ENCODE results near the gene BRWD1.

Gene BRWD1

DNA sequence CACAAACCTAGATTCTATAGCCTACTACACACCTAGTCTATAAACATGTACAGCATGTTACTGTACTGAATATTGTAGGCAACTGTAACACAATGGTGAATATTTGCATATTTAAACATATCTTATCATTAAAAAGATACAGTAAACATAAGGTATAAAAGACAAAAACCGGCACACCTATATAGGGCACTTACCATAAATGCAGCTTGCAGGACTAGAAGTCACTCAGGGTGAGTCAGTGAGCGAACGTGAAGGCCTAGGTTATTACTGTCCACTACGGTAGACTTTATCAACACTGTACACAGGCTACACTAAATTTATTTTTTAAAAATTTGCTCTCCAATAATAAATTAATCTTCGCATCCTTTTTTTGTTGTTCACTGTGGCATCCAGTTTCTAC, 143.5 kb downstream of the BRWD1 start:
- Histone ChIP-seq H3K9me3 (ENCODE audit: low read length) (peaks cover 2% of the 10 kb centered on the region; the same call in 1 of the 2 replicates), H3K27ac (ENCODE audit: low read depth, low read length, poor library complexity, severe bottlenecking) (no peak overlapping the region), H3K9ac (ENCODE audit: low read length) (no peak overlapping the region), H3K4me2 (ENCODE audit: low read length) (no peak overlapping the region), H2AFZ (ENCODE audit: low read length) (no peak overlapping the region), H4K20me1 (ENCODE audit: insufficient read depth, low read length) (no peaks in the 10 kb centered on the region), H3K79me2 (ENCODE audit: insufficient read depth, low read length) (no peaks in the 10 kb centered on the region), H3K4me1 (ENCODE audit: insufficient read depth, low read length, severe bottlenecking) (no peaks in the 10 kb centered on the region), H3K36me3 (ENCODE audit: insufficient read depth, low read length) (peaks cover 54% of the 10 kb centered on the region), H3F3A (ENCODE audit: insufficient read depth, low read length) (no peaks in the 10 kb centered on the region), H3K4me3 (ENCODE audit: low read depth, low read length, poor library complexity, severe bottlenecking) (no peak overlapping the region), H3K9me2 (ENCODE audit: low read depth, low read length) (no peaks in the 10 kb centered on the region), H3K27me3 (ENCODE audit: insufficient read depth, low read length) (no peaks in the 10 kb centered on the region; the same call in 1 of the 2 replicates)
- TF ChIP-seq EZH2 (IDR thresholded peaks at IDR 0.05; ENCODE audit: borderline replicate concordance, low read length) (no peak), CTCF (IDR thresholded peaks at IDR 0.05; ENCODE audit: low read length) (no peak)

DNA sequence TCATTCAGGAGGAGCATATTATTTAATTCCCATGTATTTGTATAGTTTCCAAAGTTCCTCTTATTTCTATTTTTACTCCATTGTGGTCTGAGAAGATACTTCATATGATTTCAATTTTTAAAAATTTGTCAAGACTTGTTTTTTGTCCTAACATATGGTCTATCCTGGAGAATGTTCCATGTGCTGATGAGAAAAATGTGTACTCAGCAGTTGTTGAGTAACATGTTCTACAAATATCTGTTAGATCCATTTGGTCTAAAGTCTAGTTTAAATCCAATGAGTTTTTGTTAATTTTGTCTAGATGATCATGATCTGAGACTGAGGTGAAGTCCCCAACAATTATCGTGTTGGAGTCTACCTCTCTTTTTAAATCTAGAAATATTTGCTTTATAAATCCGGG, 144.6 kb downstream of the BRWD1 start:
- peaks cover 11% of the 10 kb centered on the region; the same call in 1 of the 2 replicates for H3K9me3 ChIP-seq (ENCODE audit: low read length)
- peaks cover 43% of the 10 kb centered on the region for H3K36me3 ChIP-seq (ENCODE audit: insufficient read depth, low read length)
- no peak overlapping the region for H2AFZ ChIP-seq (ENCODE audit: low read length)
- H3K27me3 ChIP-seq (ENCODE audit: insufficient read depth, low read length) = no peaks in the 10 kb centered on the region; the same call in 1 of the 2 replicates
- no peak overlapping the region for H3K4me2 ChIP-seq (ENCODE audit: low read length)
- no peaks in the 10 kb centered on the region for H3F3A ChIP-seq (ENCODE audit: insufficient read depth, low read length)
- no peak overlapping the region for H3K4me3 ChIP-seq (ENCODE audit: low read depth, low read length, poor library complexity, severe bottlenecking)
- TF ChIP-seq CTCF (IDR thresholded peaks at IDR 0.05; ENCODE audit: low read length) = no peak
- no peak for TF ChIP-seq EZH2 (IDR thresholded peaks at IDR 0.05; ENCODE audit: borderline replicate concordance, low read length)
- no peaks in the 10 kb centered on the region for H3K9me2 ChIP-seq (ENCODE audit: low read depth, low read length)
- no peaks in the 10 kb centered on the region for H3K79me2 ChIP-seq (ENCODE audit: insufficient read depth, low read length)
- H3K9ac ChIP-seq (ENCODE audit: low read length) = no peak overlapping the region
- H3K27ac ChIP-seq (ENCODE audit: low read depth, low read length, poor library complexity, severe bottlenecking) = no peak overlapping the region
- no peaks in the 10 kb centered on the region for H4K20me1 ChIP-seq (ENCODE audit: insufficient read depth, low read length)
- no peaks in the 10 kb centered on the region for H3K4me1 ChIP-seq (ENCODE audit: insufficient read depth, low read length, severe bottlenecking)

- H3K27me3 ChIP-seq (ENCODE audit: insufficient read depth, low read length) = no peaks in the 10 kb centered on the region; the same call in 1 of the 2 replicates
- H3K4me3 ChIP-seq (ENCODE audit: low read depth, low read length, poor library complexity, severe bottlenecking) = no peak overlapping the region
- H3K36me3 ChIP-seq (ENCODE audit: insufficient read depth, low read length) = peaks cover 4% of the 10 kb centered on the region
- no peaks in the 10 kb centered on the region for H4K20me1 ChIP-seq (ENCODE audit: insufficient read depth, low read length)
- no peak overlapping the region for H3K27ac ChIP-seq (ENCODE audit: low read depth, low read length, poor library complexity, severe bottlenecking)
- no peaks in the 10 kb centered on the region for H3K79me2 ChIP-seq (ENCODE audit: insufficient read depth, low read length)
- no peaks in the 10 kb centered on the region for H3F3A ChIP-seq (ENCODE audit: insufficient read depth, low read length)
- no peak overlapping the region for H3K9ac ChIP-seq (ENCODE audit: low read length)
- TF ChIP-seq EZH2 (IDR thresholded peaks at IDR 0.05; ENCODE audit: borderline replicate concordance, low read length) = no peak
- no peak for TF ChIP-seq CTCF (IDR thresholded peaks at IDR 0.05; ENCODE audit: low read length)
- H2AFZ ChIP-seq (ENCODE audit: low read length) = no peak overlapping the region
- no peaks in the 10 kb centered on the region for H3K9me2 ChIP-seq (ENCODE audit: low read depth, low read length)
- no peaks in the 10 kb centered on the region for H3K4me1 ChIP-seq (ENCODE audit: insufficient read depth, low read length, severe bottlenecking)
- H3K9me3 ChIP-seq (ENCODE audit: low read length) = peaks cover 11% of the 10 kb centered on the region; the same call in 1 of the 2 replicates
- no peak overlapping the region for H3K4me2 ChIP-seq (ENCODE audit: low read length)
These were observed 148.9 kb downstream of the BRWD1 start for GRCh38 chr21:39164523-39164922.

Measured in OCI-LY1 (cell line).